GM12878 (cell line): Measurements from ENCODE around the gene FBXO21. TPM values are rescaled to one million over a fixed set of nuclear protein-coding genes. Genes with fewer than 3 reads are reported as not detected.

Experiments used
- ATAC-seq: fragments of 200-7000 bp; cut with Tn5 transposase; 3 replicates; pipeline ENCODE4 v1.9.1; 2020; ENCODE audit warnings: mild to moderate bottlenecking, moderate library complexity
- BruUV-seq: library from RNA; stranded (reverse); fragments of 400-500 nt; replicated peaks from 2 replicates; lab custom pipeline; 2021; lab: Mats Ljungman, UMichigan
- CTCF ChIA-PET: fragments of 300-600 bp; sonication (Branson Sonifier 250); formaldehyde crosslinking; extraction: SDS; loops from one replicate; lab custom pipeline; 2021; ENCODE audit warnings: inconsistent platforms; lab: Yijun Ruan, JAX
- POLR2A ChIA-PET: fragments of 350-600 bp; formaldehyde crosslinking; extraction: SDS; loops from one replicate; lab custom pipeline; 2021; ENCODE audit warnings: inconsistent platforms; lab: Charles Lee
- RAD21 ChIA-PET: fragments of 300-600 bp; sonication (Branson Sonifier 250); formaldehyde crosslinking; loops from one replicate; lab custom pipeline; 2023; ENCODE audit warnings: antibody characterized with exemption; ENCODE audit not compliant: unreplicated experiment; lab: Charles Lee
- SMC1A ChIA-PET: fragments of 300-600 bp; sonication (Branson Sonifier 250); formaldehyde crosslinking; loops from one replicate; lab custom pipeline; 2023; ENCODE audit not compliant: unreplicated experiment, uncharacterized antibody; lab: Charles Lee
- DNase-seq: peaks from one replicate; pipeline ENCODE4 v3.0.0-alpha.2; 2011; ENCODE audit warnings: low read depth, low spot score
- FAIRE-seq: peaks from 3 replicates; lab custom pipeline; 2011; peaks lifted over from hg19 to GRCh38; lab: Jason Lieb, UNC
- H2AFZ ChIP-seq: 2 replicates; pipeline ENCODE4 v1.6.0; 2011; ENCODE audit warnings: low read depth, low read length, control low read depth; ENCODE audit not compliant: control insufficient read depth
- H3K27ac ChIP-seq: 2 replicates; pipeline ENCODE4 v1.5.1; 2011; ENCODE audit warnings: control low read depth; ENCODE audit not compliant: control insufficient read depth, insufficient read depth
- H3K27me3 ChIP-seq, 2 experiments: replicated peaks in 1 of 2; 2 replicates each; pipeline versions ENCODE4 v1.6.0 to v1.6.1; 2011; ENCODE audit warnings: low read length in 1 of 2; ENCODE audit not compliant: control insufficient read depth in 2 of 2, insufficient read depth in 2 of 2
- H3K36me3 ChIP-seq, 2 experiments: 2 replicates each; pipeline ENCODE4 v1.5.1; 2011; ENCODE audit warnings: low read length in 1 of 2; ENCODE audit not compliant: control insufficient read depth in 2 of 2, insufficient read depth in 2 of 2
- H3K4me1 ChIP-seq: 2 replicates; pipeline ENCODE4 v1.6.1; 2011; ENCODE audit warnings: mild to moderate bottlenecking, low read length, moderate library complexity, mixed read lengths; ENCODE audit not compliant: control insufficient read depth, insufficient read depth
- H3K4me2 ChIP-seq: 2 replicates; pipeline ENCODE4 v1.6.0; 2011; ENCODE audit warnings: control low read depth; ENCODE audit not compliant: control insufficient read depth, insufficient read depth
- H3K4me3 ChIP-seq: fragments of 200-600 bp; sonication (generic); 2 replicates; pipeline ENCODE4 v1.5.1; 2016
- H3K79me2 ChIP-seq: 2 replicates; pipeline ENCODE4 v1.6.0; 2011; ENCODE audit warnings: low read length; ENCODE audit not compliant: control insufficient read depth, insufficient read depth
- H3K9ac ChIP-seq: 2 replicates; pipeline ENCODE4 v1.8.0; 2011; ENCODE audit warnings: low read length, control low read depth, mixed read lengths; ENCODE audit not compliant: control insufficient read depth, insufficient read depth
- H3K9me3 ChIP-seq: replicated peaks from 3 replicates; pipeline ENCODE4 v1.5.1; 2011; ENCODE audit warnings: mild to moderate bottlenecking, low read length; ENCODE audit not compliant: control insufficient read depth, insufficient read depth
- H4K20me1 ChIP-seq: 2 replicates; pipeline ENCODE4 v1.6.0; 2011; ENCODE audit not compliant: control insufficient read depth, insufficient read depth
- ATF7 ChIP-seq: fragments of 450-650 bp; IDR thresholded peaks from 2 replicates; pipeline ENCODE4 v1.6.1; 2016; ENCODE audit warnings: low read depth, mild to moderate bottlenecking
- CBFB ChIP-seq: IDR thresholded peaks from 2 replicates; pipeline ENCODE4 v1.6.1; 2016; ENCODE audit warnings: antibody characterized with exemption, low read depth
- DPF2 ChIP-seq: fragments of 450-650 bp; IDR thresholded peaks from 2 replicates; pipeline ENCODE4 v1.6.1; 2017; ENCODE audit warnings: mild to moderate bottlenecking
- E2F4 ChIP-seq: IDR thresholded peaks from 2 replicates; pipeline ENCODE4 v1.6.1; 2012; ENCODE audit warnings: low read depth, low read length, improper control_type of control experiment
- EED ChIP-seq: sonication (generic); IDR thresholded peaks from 2 replicates; pipeline ENCODE4 v1.6.1; 2016; ENCODE audit warnings: antibody characterized with exemption, low read depth
- EZH2 ChIP-seq: IDR thresholded peaks from 2 replicates; pipeline ENCODE4 v1.6.1; 2012; ENCODE audit warnings: low read depth, mild to moderate bottlenecking, control low read depth, inconsistent platforms, low read length, borderline replicate concordance; ENCODE audit not compliant: control insufficient read depth
- GATAD2B ChIP-seq: fragments of 450-650 bp; conservative IDR thresholded peaks from 2 replicates; pipeline ENCODE4 v1.6.1; 2017; ENCODE audit warnings: low read depth, mild to moderate bottlenecking, moderate library complexity
- JUND ChIP-seq: IDR thresholded peaks from 2 replicates; pipeline ENCODE4 v1.6.1; 2012; ENCODE audit warnings: low read depth, mild to moderate bottlenecking, low read length, improper control_type of control experiment, moderate library complexity
- MLLT1 ChIP-seq: fragments of 450-650 bp; IDR thresholded peaks from 2 replicates; pipeline ENCODE4 v1.6.1; 2016; ENCODE audit warnings: mild to moderate bottlenecking
- NBN ChIP-seq: fragments of 450-650 bp; IDR thresholded peaks from 2 replicates; pipeline ENCODE4 v1.6.1; 2016
- NFXL1 ChIP-seq: fragments of 450-650 bp; IDR thresholded peaks from 2 replicates; pipeline ENCODE4 v1.6.1; 2017; ENCODE audit warnings: antibody characterized with exemption, mild to moderate bottlenecking, borderline replicate concordance
- NKRF ChIP-seq: fragments of 450-650 bp; conservative IDR thresholded peaks from 2 replicates; pipeline ENCODE4 v1.6.1; 2017; ENCODE audit warnings: mild to moderate bottlenecking, moderate library complexity
- NR2C2 ChIP-seq: IDR thresholded peaks from 2 replicates; pipeline ENCODE4 v1.6.1; 2011; ENCODE audit warnings: borderline replicate concordance, low read depth; ENCODE audit not compliant: control insufficient read depth, insufficient read length
- PAX8 ChIP-seq: fragments of 450-650 bp; IDR thresholded peaks from 2 replicates; pipeline ENCODE4 v1.6.1; 2017; ENCODE audit warnings: mild to moderate bottlenecking, moderate library complexity
- POU2F2 ChIP-seq: IDR thresholded peaks from 3 replicates; pipeline ENCODE4 v1.6.1; 2011; ENCODE audit warnings: low read depth, mild to moderate bottlenecking, low read length, borderline replicate concordance
- RAD21 ChIP-seq: IDR thresholded peaks from 2 replicates; pipeline ENCODE4 v1.6.1; 2011; ENCODE audit warnings: mild to moderate bottlenecking, low read depth, low read length, moderate library complexity; ENCODE audit not compliant: insufficient read depth
- SUZ12 ChIP-seq: fragments of 200-600 bp; sonication (generic); IDR thresholded peaks from one replicate; pipeline ENCODE4 v1.6.1; 2018; ENCODE audit warnings: antibody characterized with exemption, mild to moderate bottlenecking; ENCODE audit not compliant: unreplicated experiment
- TBL1XR1 ChIP-seq: IDR thresholded peaks from 2 replicates; pipeline ENCODE4 v1.6.1; 2012; ENCODE audit warnings: low read depth, low read length, improper control_type of control experiment
- ZNF207 ChIP-seq: fragments of 450-650 bp; IDR thresholded peaks from 2 replicates; pipeline ENCODE4 v1.6.1; 2014; ENCODE audit warnings: antibody characterized with exemption, mild to moderate bottlenecking, borderline replicate concordance
- WGBS: methylation state at CpG from one replicate; pipeline ENCODE4 v1.1.6; 2016; ENCODE audit warnings: low lambda C conversion rate; ENCODE audit not compliant: insufficient replicate concordance, insufficient coverage; ENCODE audit errors: missing lambda C conversion rate; 5-methylcytosine and 5-hydroxymethylcytosine counted together
- in situ Hi-C: fragments of 300-500 bp; cut with MboI; formaldehyde crosslinking; loops from 9 replicates; pipeline ENCODE4 v1.14.3; 2018; ENCODE audit warnings: mixed read lengths
- intact Hi-C: fragments of 100-400 bp; cut with micrococcal nuclease; formaldehyde crosslinking; loops from one replicate; pipeline ENCODE4 v1.14.2; 2022; ENCODE audit not compliant: unreplicated experiment
- polyA plus RNA-seq, 11 experiments: library from polyadenylated mRNA; depleted of rRNA in 4 of 11; unstranded in 6 of 11; stranded (reverse) in 5 of 11; fragments of >200 nt; fragmentation: Nextera tagmentation in 4 of 11; fragmentation: Illumina TruSeq in 1 of 11; extraction: Ambion mirVana in 4 of 11; extraction: Trizol in 1 of 11; gene quantifications; 1 replicate in 1 of 11; 2 replicates in 10 of 11; pipeline versions ENCODE4 v1.2.1 to v1.2.3, GENCODE V29; 2011 to 2016; ENCODE audit warnings: inconsistent platforms in 2 of 11, missing spikeins in 2 of 11, low read depth in 1 of 11
- total RNA-seq, 4 experiments: library from RNA; depleted of rRNA in 3 of 4; stranded (reverse); fragments of >200 nt in 3 of 4; fragmentation: Illumina TruSeq in 1 of 4; extraction: Trizol in 1 of 4; gene quantifications; 2 replicates each; pipeline versions ENCODE4 v1.2.1 to v1.2.3, GENCODE V29; 2013 to 2021

FBXO21 gene
- total and polyA plus RNA-seq, 10 of the 15 experiments (the other 5 are each of a cell fraction or from before 2014, with no cell fraction given): 5.5 to 32.6 (median 18.9) TPM

GRCh38 chr12:117214797-117215196, 24.5 kb upstream of the FBXO21 start:
- Histone ChIP-seq H2AFZ (no peak overlapping the region; the same call in 1 of the 2 replicates), H3K27me3 (no peaks in the 10 kb centered on the region; a peak in 1 of 4 replicates), H3K4me2 (no peak overlapping the region), H3K9ac (no peak overlapping the region), H3K9me3 (no peaks in the 10 kb centered on the region), H3K27ac (no peak overlapping the region), H3K79me2 (no peaks in the 10 kb centered on the region), H3K4me1 (no peaks in the 10 kb centered on the region; the same call in 1 of the 2 replicates), H3K36me3 (no peaks in the 10 kb centered on the region), H3K4me3 (no peak overlapping the region), H4K20me1 (no peaks in the 10 kb centered on the region)
- intact Hi-C loops: loop anchor here (10.0 kb wide), 1 partner anchor 150 kb away; the partner anchor contains the start of gene NOS1
- RAD21 ChIA-PET: no interaction called here
- in situ Hi-C loops: loop anchor here (5.0 kb wide), 2 partner anchors 373 to 633 kb away; no protein-coding TSS in a partner anchor
- 2% methylated on average over 10 of the region's 10 CpGs for WGBS
- DNase-seq (no peak), ATAC-seq (peak; percentile 78), FAIRE-seq (no peak)
- SMC1A ChIA-PET: interaction anchor here (0.7 to 0.9 kb wide), 2 partner anchors 180 to 622 kb away, joined by 3 read pairs; no protein-coding TSS in a partner anchor
- BruUV-seq: no TSS peak
- POLR2A ChIA-PET: no interaction called here
- CTCF ChIA-PET: interaction anchor here (0.9 to 2.4 kb wide), 5 partner anchors 17 to 622 kb away, joined by 3 to 8 read pairs (median 6); no protein-coding TSS in a partner anchor
- no peak for TF ChIP-seq TBL1XR1
- no peak for TF ChIP-seq ATF7
- TF ChIP-seq EZH2: no peak
- no peak for TF ChIP-seq ZNF207
- no peak for TF ChIP-seq CBFB
- TF ChIP-seq RAD21: no peak
- no peak; the same call in 2 of the 3 replicates for TF ChIP-seq POU2F2
- TF ChIP-seq SUZ12: no peak
- TF ChIP-seq DPF2: peak; percentile 26; the same call in 1 of the 2 replicates
- 0 out of 2 replicates have a peak, but pooled peaks have one; percentile 21 for TF ChIP-seq NBN
- TF ChIP-seq NKRF: no peak
- TF ChIP-seq EED: peak; percentile 37; the same call in 1 of the 2 replicates
- TF ChIP-seq NFXL1: no peak
- no peak for TF ChIP-seq NR2C2
- TF ChIP-seq PAX8: no peak
- TF ChIP-seq MLLT1: no peak
- TF ChIP-seq JUND: no peak
- no peak for TF ChIP-seq E2F4
- no peak for TF ChIP-seq GATAD2B
